Right lobe of liver (tissue), 6 donors: ENCODE data around the gene GRID1. TPM values are rescaled to one million over a fixed set of nuclear protein-coding genes. Genes with fewer than 3 reads are reported as not detected.

Experiments
- ATAC-seq, 4 donors: fragments of 200-7000 bp; cut with Tn5 transposase; one replicate each; pipeline ENCODE4 v1.9.1; 2020; ENCODE audit warnings: mild to moderate bottlenecking in 4 of 4, moderate library complexity in 4 of 4
- DNase-seq, 3 donors: peaks; one replicate each; pipeline ENCODE4 v3.0.0-alpha.2; 2020
- H3K27ac ChIP-seq, 3 donors: fragments of 200-600 bp; one replicate each; pipeline ENCODE4 v1.8.0; 2022
- H3K27me3 ChIP-seq, 2 donors: fragments of 200-600 bp; one replicate each; pipeline ENCODE4 v1.8.0; 2022
- H3K36me3 ChIP-seq, 4 donors: fragments of 200-600 bp; sonication (generic) in 1 of 4; one replicate each; pipeline versions ENCODE4 v1.5.1 to v1.8.0; 2017 to 2022; ENCODE audit warnings: control low read depth in 1 of 4
- H3K4me1 ChIP-seq, 4 donors: fragments of 200-600 bp; sonication (generic) in 1 of 4; one replicate each; pipeline versions ENCODE4 v1.5.1 to v1.8.0; 2017 to 2022; ENCODE audit warnings: control low read depth in 1 of 4
- H3K4me3 ChIP-seq, 3 donors: fragments of 200-600 bp; one replicate each; pipeline ENCODE4 v1.8.0; 2022
- H3K9me3 ChIP-seq, 4 donors: fragments of 200-600 bp; sonication (generic) in 1 of 4; one replicate each; pipeline versions ENCODE4 v1.5.1 to v1.8.0; 2017 to 2022; ENCODE audit warnings: control low read depth in 1 of 4
- CTCF ChIP-seq, 4 donors: fragments of 200-600 bp in 3 of 4; fragments of 450-650 bp in 1 of 4; IDR thresholded peaks; one replicate each; pipeline versions ENCODE4 v1.5.1 to v1.8.0; 2016 to 2022; ENCODE audit warnings: antibody characterized with exemption in 4 of 4, mild to moderate bottlenecking in 2 of 4
- POLR2A ChIP-seq: fragments of 450-650 bp; IDR thresholded peaks from one replicate; pipeline ENCODE4 v1.6.1; 2017; ENCODE audit warnings: antibody characterized with exemption, mild to moderate bottlenecking
- WGBS: methylation state at CpG from one replicate; pipeline ENCODE4 v1.1.6; 2018; ENCODE audit warnings: low coverage, low lambda C conversion rate; ENCODE audit not compliant: insufficient coverage; ENCODE audit errors: missing lambda C conversion rate; 5-methylcytosine and 5-hydroxymethylcytosine counted together
- intact Hi-C, 2 donors: fragments of 100-400 bp; cut with DNase I; formaldehyde crosslinking; loops; one replicate each; pipeline versions ENCODE4 v1.11.2 to v1.14.1; 2022
- total RNA-seq, 6 experiments: library from RNA; depleted of rRNA in 2 of 6; stranded (reverse); fragments of >200 nt in 2 of 6; fragmentation: NEBNext Ultra II Directional in 3 of 6; extraction: Animal tissue kit (Norgen Biotek cat#: 25700) in 3 of 6; gene quantifications; one replicate each; pipeline versions ENCODE4 v1.1.0 to v1.2.4, GENCODE V29; 2016 to 2023
- donor health status: DM: no; HTN: yes; CAD: no.
- donor health status: DM: no; HTN: no; CAD: no.
- donor health status: DM: no; HTN: no; CAD: no.
- donor health status: DM: no; HTN: yes; CAD: no.
- donor health status: DM: no; HTN: yes; CAD: no.

Gene GRID1
- total RNA-seq, 6 experiments from 2014 or later, result 0.05 to 1.9 (median 0.81) TPM

- no peaks in the 10 kb centered on the region for H3K27me3 ChIP-seq
- TF ChIP-seq CTCF (IDR thresholded peaks at IDR 0.05) (no peak), POLR2A (no peak)
- no peak overlapping the region for H3K4me3 ChIP-seq
- DNase-seq (peak in 1 of 3 donors; percentile 7), ATAC-seq (no peak)
- intact Hi-C loops, result no loop called here
- no peaks in the 10 kb centered on the region for H3K9me3 ChIP-seq
- WGBS, result 77% methylated on average over 7 of the region's 7 CpGs
- no peaks in the 10 kb centered on the region for H3K36me3 ChIP-seq
- H3K27ac ChIP-seq, result no peak overlapping the region
- no peaks in the 10 kb centered on the region for H3K4me1 ChIP-seq
Observed at GRCh38 chr10:86327954-86328725, 38.5 kb downstream of the GRID1 start.

DNA sequence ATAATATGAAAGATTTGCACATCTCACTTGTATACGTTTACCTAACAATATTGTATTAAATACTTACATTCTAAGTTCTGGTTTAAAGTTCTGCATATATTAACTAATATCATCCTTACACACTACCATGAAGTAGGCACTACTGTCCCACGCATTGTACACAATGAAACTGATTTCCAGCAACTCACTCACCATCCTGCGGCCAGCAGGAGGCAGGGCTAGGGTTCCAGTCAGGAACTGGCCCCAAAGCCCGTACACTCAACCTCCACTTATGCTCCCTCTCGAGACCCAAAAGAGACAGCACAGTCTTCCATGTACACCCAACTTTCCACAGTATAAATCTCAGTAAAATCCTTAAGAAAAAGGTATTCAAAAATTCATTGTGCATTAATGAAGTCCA is 41.4 kb downstream of the GRID1 start:
- Histone ChIP-seq H3K27me3 (no peaks in the 10 kb centered on the region), H3K4me3 (no peak overlapping the region), H3K9me3 (no peaks in the 10 kb centered on the region), H3K36me3 (no peaks in the 10 kb centered on the region), H3K27ac (no peak overlapping the region), H3K4me1 (no peaks in the 10 kb centered on the region)
- 56% methylated on average over 5 of the region's 5 CpGs for WGBS
- ATAC-seq (no peak), DNase-seq (no peak)
- TF ChIP-seq POLR2A (no peak), CTCF (IDR thresholded peaks at IDR 0.05) (no peak)
- intact Hi-C loops, result no loop called here

GRCh38 chr10:86321568-86321967 is 45.0 kb downstream of the GRID1 start:
- intact Hi-C loops, result no loop called here
- Histone ChIP-seq H3K27me3 (no peaks in the 10 kb centered on the region), H3K27ac (no peak overlapping the region), H3K4me3 (no peak overlapping the region), H3K4me1 (no peaks in the 10 kb centered on the region), H3K9me3 (no peaks in the 10 kb centered on the region), H3K36me3 (no peaks in the 10 kb centered on the region)
- DNase-seq (peak in 1 of 3 donors; percentile 26), ATAC-seq (no peak)
- WGBS, result 69% methylated on average over 3 of the region's 5 CpGs
- TF ChIP-seq CTCF (IDR thresholded peaks at IDR 0.05) (no peak), POLR2A (no peak)

GRCh38 chr10:86319676-86320075 is 46.9 kb downstream of the GRID1 start:
- ATAC-seq (no peak), DNase-seq (peak in 1 of 3 donors; percentile 3)
- Histone ChIP-seq H3K27ac (no peak overlapping the region), H3K9me3 (no peaks in the 10 kb centered on the region), H3K4me3 (no peak overlapping the region), H3K36me3 (no peaks in the 10 kb centered on the region), H3K27me3 (no peaks in the 10 kb centered on the region), H3K4me1 (no peaks in the 10 kb centered on the region)
- TF ChIP-seq POLR2A (no peak), CTCF (IDR thresholded peaks at IDR 0.05) (no peak)
- WGBS, result 65% methylated on average over 4 of the region's 4 CpGs
- intact Hi-C loops, result no loop called here
